ENCODE data around the gene BTLA.
A peak's percentile ranks its signal among the peaks of the same experiment; 100 is the strongest.
"Not testable (repeated sequence)": the region's sequence is repeated elsewhere in the genome, so short reads cannot be mapped to it uniquely, and the experiment has no call there.

BTLA gene

DNA sequence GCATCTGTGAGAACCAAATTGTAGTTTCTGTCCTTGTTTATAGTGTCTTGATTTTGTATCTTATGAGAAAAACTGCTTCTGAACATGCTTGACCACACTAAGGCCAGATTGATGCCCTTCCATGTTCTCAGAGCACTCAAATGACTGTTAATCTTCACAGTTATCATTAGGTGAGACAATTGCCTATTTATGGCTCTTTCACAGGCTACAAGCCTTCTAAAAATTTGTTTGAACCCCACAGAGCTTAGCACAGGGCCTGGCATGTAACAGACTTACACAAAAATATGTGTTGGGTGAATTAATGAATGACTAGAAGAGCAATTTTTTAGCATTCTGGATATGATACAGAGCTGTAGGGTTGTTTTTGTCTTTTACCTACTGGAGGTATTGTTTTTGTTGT lies 43.1 kb downstream of the BTLA start:
- no peak overlapping the region for H3K27ac ChIP-seq

DNA sequence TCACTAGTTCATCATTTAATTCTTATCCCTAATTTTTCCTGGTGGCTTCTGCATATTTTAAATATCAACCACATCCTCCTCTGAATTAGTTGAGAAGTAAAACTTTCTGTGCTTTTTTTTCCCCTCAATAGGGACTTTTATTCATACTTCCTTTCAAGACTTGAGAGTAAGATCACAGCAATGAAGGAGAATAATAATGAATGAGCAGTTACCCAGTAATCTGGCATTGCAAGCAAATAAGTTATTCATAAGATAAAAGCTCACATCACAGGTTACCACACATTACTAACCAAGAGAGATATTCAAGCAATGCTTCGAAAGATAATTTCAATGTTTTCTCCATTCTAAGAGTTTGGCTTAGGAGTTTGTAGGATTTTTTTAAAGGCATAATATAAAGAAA lies 50.3 kb downstream of the BTLA start:
- H3K27ac ChIP-seq: no peak overlapping the region
- DNase-seq (ENCODE audit: low read depth, low spot score): no peak

More for the DNA sequence above, 43.1 kb downstream of the BTLA start:
- no peak for DNase-seq (ENCODE audit: low read depth, low spot score)

DNA sequence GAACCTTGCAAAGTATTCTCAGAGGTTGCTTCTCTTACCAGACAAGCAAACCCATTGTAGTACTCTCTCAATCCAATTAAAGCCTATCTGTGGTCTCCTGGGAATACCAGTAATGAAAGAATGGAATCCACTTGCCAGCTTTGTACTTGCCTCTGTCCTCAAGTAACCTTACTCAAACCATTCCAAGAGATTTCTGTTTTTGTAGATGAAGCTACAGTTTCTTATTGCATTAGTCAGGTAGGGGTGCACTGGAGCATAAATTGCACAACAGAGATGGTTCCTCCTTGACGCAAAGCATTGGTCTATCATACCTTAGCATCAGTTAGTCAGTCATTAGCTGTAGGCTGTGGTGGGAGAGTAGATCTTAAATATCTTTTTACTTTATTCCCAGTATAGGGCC lies 52.9 kb downstream of the BTLA start:
- no peak for DNase-seq (ENCODE audit: low read depth, low spot score)
- no peak overlapping the region for H3K27ac ChIP-seq

DNA sequence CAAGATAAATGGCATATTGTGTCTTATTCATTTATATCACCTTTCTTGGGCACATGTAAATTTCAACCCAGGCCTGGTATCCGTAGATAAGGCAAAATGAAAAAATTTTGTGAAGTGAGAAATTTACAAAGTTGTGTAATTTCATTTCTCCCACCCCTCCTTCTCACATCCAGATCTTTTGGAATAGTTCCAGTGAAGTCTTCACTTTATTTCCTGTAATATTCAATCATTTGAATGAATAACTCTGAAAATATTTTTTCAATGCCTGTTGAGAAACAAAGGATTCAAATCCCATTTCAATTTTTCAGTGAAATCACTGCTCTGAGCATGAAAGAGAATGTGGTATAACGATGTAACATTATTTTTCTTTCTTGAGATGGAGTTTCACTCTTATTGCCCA lies 53.4 kb downstream of the BTLA start:
- H3K27ac ChIP-seq: no peak overlapping the region
- DNase-seq (ENCODE audit: low read depth, low spot score): no peak

DNA sequence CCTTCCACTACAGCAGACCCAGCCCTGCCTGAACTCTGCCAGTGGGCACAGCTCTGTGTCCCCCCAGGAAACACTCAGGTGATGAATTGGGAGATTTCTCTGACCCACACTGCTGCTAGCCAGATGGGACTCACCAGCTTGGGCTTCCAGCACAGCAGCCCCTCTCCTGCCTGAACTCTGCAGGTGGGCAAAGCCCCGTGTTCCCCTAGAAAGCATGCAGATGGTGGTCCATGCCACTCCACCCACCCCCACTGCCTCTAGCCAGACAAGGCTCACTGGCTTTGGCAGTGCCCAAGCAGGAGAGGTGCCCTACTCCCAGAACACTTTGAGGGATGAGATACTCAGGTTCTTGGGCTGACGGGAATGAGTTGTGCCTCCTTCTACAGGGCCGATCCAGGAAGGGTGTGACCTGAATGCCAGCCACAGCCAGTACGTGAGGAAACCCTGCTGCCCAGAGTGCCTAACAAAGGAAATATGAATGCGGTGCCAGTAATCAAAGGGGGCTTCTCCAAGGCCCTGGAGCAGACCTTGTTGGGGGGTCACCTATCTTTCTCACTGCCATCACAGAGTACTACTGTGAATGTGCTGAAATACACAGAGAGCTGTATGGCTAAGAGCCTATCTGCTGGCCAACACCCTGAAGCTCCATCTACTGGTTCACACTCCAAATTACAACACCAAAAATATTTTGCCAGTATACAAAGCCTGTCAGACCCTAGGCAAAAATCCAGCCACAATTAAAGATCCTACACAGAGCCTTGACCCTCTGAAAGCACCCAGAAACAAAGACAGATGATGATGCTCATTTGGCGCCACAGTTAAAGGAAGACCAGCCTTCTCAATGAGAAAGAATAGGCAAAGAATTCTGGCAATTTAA lies 61.9 kb downstream of the BTLA start:
- DNase-seq (ENCODE audit: low read depth, low spot score): peak; percentile 3
- no peak overlapping the region for H3K27ac ChIP-seq

DNA sequence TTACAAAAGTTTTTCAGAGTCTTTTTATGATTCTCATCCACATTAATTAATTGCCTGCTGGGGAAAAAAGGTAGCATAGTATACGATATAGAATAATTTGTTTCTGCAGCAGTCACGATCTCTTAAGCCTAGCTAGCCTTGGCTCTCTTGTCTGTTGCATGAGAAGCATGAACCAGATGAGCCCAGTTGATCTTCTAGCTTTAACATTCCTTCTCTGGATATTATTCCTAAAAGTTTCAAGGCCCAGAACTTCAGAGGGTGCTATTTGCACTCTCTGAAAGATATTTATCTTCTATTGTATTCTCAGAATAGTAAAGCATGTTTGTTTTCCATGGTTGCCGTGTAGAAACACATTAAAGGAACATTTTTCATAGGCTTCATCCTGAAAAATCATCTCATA lies 69.3 kb downstream of the BTLA start:
- no peak for DNase-seq (ENCODE audit: low read depth, low spot score)
- H3K27ac ChIP-seq: no peak overlapping the region

DNA sequence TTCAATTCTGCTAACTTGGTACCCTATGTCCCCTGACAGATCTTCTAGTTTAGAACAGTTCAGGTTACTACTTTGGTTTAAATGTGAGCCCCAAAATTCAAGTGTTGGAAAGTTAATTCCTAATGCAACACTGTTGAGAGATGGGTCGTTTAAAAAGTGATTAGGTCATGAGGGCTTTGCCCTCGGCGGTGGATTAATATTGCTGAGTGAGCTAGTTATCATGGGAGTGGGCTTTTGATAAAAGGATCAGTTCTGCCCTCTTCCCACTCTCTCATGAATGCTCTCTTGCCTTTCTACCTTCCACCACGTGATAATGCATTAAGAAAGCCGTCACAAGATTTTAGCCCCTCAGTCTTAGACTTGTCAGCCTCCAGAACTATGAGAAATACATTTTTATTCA lies 72.1 kb downstream of the BTLA start:
- H3K27ac ChIP-seq: no peak overlapping the region
- DNase-seq (ENCODE audit: low read depth, low spot score): no peak

DNA sequence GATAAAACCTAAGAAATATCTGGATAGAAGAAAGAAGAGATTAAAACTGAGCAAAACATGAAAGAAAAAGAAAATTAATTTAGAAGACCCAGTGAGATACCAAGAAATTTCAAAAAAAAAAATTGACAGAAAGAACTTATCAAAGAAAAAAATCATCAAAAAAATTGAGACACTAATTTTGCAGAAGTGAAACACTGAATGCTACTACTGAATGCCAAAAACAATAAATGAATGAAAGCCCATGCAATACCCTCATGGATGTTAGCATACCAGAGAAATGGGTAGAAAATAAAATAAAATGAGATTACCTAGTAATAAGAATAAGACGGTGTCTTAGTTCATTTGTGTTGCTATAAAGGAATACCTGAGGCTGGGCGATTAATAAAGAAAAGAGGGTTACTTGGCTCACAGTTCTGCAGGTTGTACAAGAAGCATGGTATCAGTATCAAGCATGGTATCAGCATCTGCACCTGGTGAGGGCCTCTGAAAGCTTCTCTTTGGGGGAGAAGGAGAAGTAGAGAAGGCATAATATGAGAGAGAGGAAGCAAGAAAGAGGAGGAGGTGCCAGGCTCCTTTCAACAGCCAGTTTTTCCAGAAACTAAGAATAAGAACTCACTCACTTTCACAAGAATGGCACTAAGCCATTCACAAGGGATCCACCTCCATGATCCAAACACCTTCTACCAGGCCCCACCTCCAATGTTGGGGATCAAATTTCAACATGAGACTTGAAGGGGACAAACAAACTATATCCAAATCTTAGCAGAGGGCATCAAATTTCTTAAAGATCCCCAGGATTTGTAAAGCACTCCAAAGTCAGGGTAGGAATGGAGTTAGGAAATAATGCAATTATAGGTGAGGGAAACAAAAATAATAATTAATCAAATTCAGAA lies 73.2 kb downstream of the BTLA start:
- DNase-seq (ENCODE audit: low read depth, low spot score): no peak
- H3K27ac ChIP-seq: no peak overlapping the region

DNA sequence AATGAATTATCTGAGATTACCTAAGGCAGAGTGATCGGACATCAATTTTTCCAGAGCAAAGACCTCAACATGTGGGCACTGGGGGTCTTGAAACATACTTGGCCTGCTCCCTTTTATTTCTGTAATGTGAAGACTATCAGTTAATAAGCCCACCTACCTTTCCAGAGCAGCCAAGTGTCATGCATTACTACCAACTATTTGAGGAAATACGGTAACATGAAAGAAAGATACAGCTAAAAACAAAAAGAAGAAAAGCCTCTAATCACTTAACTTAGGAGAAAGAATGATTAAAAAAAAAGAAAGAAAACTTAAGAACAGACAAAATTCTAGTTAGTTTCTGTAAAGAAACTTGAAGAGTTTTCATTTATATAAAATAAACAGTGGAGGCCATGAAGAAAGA lies 73.9 kb downstream of the BTLA start:
- no peak for DNase-seq (ENCODE audit: low read depth, low spot score)
- H3K27ac ChIP-seq: no peak overlapping the region

DNA sequence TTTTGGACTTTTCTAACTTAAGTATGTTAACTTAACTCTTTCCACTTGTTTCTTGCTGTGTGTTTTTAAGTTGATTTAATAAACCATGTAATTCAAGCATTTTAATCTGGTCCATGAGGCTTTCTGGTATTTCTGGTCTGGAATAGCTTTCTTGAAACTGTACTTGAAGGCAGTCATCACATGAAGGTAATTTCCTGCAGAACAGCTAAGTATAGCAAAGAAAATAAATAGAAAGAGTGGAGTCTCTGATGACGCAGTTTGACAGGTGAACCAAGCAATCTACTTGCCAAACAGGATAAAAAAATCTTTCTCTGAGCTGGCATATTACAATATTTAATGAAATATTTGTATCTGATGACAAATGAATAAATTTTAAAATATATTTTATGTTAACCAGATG lies 74.9 kb downstream of the BTLA start:
- DNase-seq (ENCODE audit: low read depth, low spot score): no peak
- no peak overlapping the region for H3K27ac ChIP-seq

DNA sequence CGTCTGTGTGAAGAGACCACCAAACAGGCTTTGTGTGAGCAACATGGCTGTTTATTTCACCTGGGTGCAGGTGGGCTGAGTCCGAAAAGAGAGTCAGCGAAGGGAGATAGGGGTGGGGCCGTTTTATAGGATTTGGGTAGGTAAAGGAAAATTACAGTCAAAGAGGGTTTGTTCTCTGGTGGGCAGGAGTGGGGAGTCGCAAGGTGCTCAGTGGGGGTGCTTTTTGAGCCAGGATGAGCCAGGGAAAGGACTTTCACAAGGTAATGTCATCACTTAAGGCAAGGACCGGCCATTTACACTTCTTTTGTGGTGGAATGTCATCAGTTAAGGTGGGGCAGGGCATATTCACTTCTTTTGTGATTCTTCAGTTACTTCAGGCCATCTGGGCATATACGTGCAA lies 76.4 kb downstream of the BTLA start:
- H3K27ac ChIP-seq; DNase-seq (ENCODE audit: low read depth, low spot score): not testable (repeated sequence)

DNA sequence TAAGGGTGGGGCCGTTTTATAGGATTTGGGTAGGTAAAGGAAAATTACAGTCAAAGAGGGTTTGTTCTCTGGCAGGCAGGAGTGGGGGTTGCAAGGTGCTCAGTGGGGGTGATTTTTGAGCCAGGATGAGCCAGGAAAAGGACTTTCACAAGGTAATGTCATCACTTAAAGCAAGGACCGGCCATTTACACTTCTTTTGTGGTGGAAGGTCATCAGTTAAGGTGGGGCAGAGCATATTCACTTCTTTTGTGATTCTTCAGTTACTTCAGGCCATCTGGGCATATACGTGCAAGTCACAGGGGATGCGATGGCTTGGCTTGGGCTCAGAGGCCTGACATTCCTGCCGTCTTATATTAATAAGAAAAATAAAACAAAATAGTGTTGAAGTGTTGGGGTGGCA lies 80.7 kb downstream of the BTLA start:
- not testable (repeated sequence) for DNase-seq (ENCODE audit: low read depth, low spot score); H3K27ac ChIP-seq

DNA sequence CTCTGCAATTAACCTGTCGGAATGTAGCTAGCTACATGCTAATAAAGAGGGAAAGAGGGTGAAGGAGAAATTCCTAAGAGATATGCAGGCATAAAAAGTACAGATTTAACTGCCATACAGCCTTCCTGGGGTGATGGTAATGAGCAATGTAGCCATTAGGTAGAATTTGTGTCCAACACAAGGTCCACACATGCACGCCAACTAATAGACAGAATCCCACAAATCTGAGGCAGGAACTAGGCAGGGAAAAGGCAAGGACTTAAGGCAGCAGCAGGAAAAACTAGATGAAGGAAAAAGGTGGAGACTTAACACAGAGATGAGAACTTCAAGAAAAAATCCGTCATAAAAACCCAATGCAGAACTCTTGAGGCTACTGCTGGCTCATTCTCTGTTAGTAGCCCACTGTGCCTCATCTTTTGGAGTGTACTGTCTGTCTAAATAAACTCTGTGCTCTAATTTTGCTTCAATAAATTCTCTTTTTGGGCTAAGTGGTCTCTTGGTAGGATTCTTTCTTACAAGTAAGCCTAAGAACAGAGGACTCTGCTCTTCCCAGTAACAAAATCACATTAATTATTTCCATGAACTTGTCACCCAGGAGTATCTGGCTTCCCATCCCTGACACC lies 81.5 kb downstream of the BTLA start:
- H3K27ac ChIP-seq: no peak overlapping the region
- no peak for DNase-seq (ENCODE audit: low read depth, low spot score)

DNA sequence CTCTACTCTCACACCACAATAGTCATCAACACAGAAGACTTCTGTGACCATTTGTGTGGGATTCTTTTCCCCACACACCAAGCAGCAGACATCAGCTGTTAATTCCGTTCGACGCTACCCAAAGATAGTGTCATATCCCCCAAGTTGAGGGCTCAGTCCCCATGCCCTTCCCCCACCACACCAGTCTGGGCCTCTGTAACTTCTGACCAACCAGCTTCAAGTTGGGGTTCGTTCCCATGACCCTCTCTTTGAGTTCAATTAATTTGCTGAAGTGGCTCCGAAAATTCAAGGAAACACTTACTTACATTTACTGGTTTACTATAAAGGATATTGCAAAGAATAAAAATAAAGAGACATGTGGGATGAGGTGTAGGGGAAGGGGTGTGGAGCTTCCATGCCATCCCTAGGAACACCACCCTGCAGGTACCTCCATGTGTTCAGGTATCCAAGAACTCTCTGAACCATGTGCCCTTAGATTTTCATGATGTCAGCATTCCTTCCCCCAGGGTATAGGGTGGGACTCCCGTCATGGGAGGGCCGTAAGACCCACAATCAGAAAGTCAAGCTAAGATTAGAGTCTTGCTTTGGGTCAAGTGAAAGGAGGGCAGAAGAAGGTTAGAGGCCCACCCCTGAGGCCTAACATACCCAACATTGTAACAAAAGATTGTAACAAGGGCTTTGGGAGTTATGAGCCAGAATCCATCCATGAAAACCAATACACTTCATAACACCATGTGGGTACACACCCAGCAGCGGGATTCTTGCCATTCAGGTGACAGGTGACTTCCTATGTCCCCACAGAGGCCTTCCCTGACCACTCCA lies 82.7 kb downstream of the BTLA start:
- no peak for DNase-seq (ENCODE audit: low read depth, low spot score)
- H3K27ac ChIP-seq: no peak overlapping the region

DNA sequence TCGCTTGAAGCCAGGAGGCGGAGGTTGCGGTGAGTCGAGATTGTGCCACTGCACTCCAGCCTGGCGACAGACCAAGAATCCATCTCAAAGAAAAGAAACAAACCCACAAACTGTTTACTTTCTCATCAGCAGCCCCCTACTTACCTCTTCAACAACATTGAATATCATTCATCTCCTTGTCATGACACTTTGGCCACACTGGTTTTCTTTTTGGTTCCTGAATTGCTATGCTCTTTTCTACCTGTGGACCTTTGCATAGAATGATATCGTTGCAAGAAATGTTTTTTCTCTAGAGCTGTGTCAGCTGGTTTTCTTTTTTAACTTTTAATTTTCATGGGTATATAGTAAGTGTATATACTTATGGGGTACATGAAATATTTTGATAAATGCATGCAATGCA lies 83.9 kb downstream of the BTLA start:
- DNase-seq (ENCODE audit: low read depth, low spot score): no peak

More for the DNA sequence above, 83.9 kb downstream of the BTLA start:
- H3K27ac ChIP-seq: no peak overlapping the region

Data from epithelial cell of prostate (primary cell).